NCI-H526 treated with DMSO at 0.1 percent for 48 hours (cell line): ENCODE data around the gene NPR1.
"Not testable (repeated sequence)": the region's sequence is repeated elsewhere in the genome, so short reads cannot be mapped to it uniquely, and the experiment has no call there.

Experiments
- DNase-seq: peaks from one replicate; lab custom pipeline; 2025; lab: John Stamatoyannopoulos, UW

Gene NPR1

DNA sequence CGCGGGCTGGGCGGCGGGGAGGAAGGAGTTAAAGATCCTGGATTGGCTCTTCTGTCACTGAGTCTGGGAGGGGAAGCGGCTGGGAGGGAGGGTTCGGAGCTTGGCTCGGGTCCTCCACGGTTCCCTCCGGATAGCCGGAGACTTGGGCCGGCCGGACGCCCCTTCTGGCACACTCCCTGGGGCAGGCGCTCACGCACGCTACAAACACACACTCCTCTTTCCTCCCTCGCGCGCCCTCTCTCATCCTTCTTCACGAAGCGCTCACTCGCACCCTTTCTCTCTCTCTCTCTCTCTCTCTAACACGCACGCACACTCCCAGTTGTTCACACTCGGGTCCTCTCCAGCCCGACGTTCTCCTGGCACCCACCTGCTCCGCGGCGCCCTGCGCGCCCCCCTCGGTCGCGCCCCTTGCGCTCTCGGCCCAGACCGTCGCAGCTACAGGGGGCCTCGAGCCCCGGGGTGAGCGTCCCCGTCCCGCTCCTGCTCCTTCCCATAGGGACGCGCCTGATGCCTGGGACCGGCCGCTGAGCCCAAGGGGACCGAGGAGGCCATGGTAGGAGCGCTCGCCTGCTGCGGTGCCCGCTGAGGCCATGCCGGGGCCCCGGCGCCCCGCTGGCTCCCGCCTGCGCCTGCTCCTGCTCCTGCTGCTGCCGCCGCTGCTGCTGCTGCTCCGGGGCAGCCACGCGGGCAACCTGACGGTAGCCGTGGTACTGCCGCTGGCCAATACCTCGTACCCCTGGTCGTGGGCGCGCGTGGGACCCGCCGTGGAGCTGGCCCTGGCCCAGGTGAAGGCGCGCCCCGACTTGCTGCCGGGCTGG lies at the start of gene NPR1:
Gene NPR1 (plus strand): TSS at position 170 of the 818 bp plus-strand sequence. CDS start 421 bp downstream, at position 591.
- peak; percentile 47 for DNase-seq

DNA sequence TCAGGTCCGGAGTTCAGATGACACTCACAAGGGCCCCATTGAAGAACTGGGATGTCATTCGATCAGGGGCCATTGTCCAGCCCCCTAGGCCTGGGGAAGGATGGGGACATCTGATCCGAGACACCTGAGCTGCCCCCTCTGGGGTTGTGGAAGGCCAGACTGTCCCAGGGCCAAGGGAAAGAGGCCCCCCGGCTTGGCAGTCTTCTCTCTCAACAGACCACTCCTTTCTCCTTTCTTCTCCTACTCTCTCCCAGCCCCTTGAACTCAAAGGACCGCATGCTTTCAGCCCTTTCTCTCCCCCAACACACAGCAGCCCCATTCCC lies 49.2 kb upstream of the NPR1 start:
- no peak for DNase-seq

DNA sequence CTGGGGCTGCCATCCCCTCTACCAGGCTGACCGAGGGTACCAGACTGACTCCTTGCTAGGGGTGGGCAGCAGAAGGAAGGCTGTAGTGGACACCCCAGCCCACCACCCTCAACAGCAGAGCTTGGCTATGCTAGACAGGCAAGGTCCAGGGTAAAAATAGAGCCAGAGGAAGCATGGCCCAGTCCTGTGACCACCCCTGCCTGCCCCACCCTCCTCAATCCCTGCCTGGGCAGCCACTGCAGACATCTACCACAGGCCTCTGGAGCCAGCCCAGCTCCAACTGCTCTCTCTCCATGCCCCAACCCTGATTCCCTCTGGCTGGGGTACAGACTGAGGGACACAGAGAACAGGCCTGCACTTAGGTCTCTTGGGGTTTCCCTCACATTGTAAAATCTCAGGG lies 48.5 kb upstream of the NPR1 start:
- no peak for DNase-seq

DNA sequence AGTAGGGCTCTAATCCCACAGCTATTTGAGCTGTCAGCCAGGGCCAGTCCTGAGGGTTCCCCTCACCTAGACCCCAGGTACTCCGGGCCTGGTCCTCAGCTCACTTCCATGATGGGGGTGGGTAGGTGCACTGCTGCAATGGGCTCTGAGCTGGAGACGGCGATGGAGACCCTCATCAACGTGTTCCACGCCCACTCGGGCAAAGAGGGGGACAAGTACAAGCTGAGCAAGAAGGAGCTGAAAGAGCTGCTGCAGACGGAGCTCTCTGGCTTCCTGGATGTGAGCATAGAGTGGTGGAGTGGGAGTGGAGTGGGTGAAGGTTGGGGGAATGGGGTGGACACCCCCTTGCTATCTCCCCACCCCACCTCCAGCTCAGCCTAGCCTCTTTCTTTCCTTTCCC lies 48.1 kb upstream of the NPR1 start:
- no peak for DNase-seq

DNA sequence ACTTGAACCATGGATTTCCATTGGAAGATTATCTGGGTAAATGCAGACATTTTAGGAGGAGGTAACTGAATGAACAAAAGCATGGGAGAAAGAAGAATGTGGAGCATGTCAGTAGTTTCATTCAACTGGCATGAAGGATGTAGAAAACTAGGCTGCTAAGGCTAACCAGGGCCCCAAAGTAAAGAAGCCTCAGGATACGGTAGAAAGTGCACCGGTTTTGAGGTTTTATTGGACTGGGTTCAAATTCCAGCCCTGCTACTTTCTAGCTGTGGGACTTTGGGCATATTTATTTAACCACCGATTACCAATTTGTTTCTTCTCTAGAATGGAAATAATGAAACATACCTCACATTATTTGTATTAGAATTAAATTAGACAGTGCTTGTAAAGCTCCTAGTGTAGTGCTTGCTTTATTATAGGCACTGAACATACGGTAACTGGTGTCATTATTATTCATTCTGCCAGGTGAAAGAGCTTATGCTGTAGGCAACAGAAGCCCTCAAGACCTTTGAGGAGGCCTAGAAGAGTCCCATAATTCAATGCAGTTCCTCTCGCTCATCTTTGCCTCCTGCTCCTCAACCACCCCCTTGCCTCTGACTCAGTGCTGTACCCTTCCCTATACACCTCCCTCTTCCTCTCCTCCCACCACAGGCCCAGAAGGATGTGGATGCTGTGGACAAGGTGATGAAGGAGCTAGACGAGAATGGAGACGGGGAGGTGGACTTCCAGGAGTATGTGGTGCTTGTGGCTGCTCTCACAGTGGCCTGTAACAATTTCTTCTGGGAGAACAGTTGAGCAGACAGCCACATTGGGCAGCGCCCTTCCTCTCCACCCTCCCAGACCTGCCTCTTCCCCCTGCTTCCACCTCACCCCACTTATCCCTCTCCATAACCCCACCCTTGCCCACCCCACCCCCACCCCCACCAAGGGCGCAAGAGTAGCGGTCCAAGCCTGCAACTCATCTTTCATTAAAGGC lies 47.2 kb upstream of the NPR1 start:
- no peak for DNase-seq

DNA sequence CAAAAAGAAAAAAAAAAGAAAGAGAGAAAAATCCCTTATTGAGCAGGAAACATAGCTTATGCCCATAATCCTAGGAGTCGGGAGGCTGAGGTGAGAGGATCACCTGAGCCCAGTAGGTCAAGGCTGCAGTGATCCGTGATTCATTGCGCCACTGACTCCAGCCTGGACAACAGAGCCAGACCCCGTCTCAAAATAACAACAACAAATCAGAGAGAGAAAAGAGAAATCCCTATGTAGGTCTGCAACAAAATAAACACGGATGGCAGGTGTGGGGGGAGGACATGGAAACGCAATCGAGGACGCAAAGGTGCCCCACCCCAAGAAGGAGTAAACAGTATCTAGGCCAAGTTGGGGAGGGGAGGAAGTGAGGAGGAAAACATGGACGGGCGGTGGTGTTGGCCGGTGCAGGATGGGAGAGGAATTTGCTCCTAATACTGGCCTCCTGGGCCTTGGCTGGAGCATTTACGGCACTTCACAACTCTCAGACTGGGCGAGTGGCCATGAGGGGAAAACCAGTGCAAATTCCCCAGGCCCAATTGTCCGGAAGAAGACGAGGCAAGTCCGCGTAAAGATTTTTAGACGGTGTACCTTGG lies 45.2 kb upstream of the NPR1 start:
- no peak for DNase-seq

DNA sequence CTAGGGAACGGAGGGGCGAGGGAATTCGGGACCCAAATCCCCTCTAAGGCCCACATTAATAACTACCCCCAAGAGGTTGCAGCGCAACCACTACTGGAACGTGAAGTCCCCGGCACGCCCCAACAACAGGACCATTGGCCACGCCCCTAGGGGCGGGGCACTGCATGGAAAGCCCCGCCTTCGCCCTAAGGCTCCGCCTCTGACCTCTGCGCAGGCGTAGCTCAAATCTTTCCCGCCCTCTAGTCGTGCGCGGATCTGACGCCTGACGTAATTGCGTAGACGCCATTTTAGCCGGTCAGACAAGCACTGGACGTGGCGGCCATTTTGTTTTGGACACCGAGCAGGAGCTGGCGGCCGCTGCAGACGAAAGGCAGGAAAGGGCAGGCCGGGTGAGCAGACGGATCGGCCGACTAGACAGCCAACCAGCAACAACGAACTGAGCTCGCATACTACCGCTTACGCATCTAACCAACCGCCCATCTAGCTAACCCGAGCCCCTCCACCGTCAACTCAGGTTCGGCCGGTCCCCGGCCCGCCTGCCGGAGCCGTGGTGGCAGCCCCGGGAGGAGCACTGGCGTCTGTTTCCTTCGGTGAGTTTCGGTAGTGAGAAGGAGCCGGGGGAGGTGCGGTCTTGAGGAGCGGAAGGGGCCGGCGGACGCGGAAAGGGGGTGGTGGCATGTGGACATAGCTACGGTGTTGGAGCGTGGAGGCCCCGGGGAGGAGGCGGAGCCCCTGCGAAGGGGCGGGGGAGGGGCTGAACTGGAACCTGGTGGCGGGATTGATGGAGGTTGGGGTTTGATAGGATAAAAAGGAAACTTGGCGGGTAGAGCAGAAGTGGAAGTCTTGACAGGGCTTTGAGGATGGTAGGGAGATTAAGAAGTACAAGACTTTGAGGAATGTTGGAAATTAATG lies 44.5 kb upstream of the NPR1 start, which contains the start of gene CHTOP:
Gene CHTOP (plus strand): TSS at position 313 of the 912 bp plus-strand sequence. CDS start 2,523 bp downstream, outside the sequence.
- peak; percentile 99 for DNase-seq

DNA sequence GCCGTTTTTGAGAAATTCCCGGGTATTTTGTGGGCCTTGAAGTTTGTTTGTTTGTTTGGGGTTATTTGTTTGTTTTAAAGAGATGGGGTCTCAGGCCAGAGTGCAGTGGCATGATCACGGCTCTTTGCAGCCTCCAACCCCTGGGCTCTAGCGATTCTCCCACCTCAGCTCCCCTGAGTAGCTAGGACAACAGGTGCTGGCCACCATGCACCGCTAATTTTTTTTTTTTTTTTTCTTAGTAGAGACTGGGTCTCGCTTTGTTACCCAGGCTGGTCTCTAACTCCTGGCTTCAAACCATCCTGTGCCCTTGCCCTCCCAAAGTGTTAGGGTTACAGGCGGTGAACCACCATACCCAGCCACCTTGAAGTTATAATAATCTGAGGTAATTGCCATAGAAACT lies 42.6 kb upstream of the NPR1 start:
- no peak for DNase-seq

DNA sequence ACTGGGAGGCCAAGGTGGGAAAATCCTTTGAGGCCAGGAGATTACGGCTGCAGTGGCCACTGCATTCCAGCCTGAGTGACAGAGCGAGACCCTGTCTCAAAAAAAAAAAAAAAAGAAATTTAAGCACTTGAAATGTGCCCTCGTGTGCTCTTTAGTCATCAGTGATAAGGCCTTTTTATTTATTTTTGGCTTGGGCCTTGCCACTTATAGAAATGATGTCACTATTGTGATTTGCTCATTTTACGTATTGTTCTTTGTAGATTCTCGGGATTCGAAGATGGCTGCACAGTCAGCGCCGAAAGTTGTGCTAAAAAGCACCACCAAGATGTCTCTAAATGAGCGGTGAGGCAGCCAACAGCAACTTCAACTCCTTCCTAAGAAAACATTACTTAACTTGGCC lies 42.2 kb upstream of the NPR1 start:
- DNase-seq, result no peak

DNA sequence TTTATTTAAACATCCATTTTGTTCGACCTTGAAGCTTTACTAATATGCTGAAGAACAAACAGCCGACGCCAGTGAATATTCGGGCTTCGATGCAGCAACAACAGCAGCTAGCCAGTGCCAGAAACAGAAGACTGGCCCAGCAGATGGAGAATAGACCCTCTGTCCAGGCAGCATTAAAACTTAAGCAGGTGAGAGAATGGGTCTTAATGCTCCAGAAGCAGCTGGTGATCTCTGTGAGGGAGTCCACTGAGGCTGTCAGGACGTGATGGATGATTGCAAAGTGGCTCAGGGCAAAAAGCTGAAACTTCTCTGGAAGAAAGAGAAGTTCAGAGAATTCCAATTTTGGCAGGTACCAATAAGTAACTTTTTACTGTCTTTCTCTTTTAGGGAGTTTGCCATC lies 40.2 kb upstream of the NPR1 start:
- no peak for DNase-seq

DNA sequence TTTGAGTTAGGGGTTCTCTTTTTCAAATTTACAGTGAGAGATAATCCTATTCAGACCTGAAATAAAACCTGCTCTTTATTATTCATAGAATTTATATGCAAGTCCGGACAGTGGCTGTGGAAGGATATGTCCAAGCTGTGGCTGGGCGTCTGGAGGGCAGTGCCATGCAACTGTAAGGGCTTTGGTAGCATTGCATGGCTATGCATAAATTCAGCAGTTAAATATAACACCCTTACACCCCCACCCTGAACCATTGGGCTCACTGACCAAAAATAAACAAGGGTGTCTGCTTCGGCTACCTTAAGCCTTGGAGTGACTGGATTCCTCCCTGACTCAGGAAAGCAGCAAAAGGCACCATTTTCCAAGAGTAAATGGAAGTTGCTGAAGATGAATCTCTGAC lies 39.2 kb upstream of the NPR1 start:
- no peak for DNase-seq

DNA sequence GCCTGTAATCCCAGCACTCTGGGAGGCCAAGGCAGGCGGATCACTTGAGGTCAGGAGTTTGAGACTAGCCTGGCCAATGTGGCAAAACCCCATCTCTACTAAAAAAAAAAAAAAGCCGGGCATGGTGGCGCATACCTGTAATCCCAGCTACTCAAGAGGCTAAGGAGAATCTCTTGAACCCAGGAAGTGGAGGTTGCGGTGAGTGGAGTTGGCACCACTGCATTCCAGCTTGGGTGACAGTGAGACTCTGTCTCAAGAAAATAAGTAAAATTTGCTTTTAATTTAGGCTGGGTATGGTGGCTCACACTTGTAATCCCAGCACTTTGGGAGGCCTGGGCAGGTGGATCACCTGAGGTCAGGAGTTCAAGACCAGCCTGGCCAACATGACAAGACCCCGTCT lies 38.3 kb upstream of the NPR1 start:
- DNase-seq, result not testable (repeated sequence)

DNA sequence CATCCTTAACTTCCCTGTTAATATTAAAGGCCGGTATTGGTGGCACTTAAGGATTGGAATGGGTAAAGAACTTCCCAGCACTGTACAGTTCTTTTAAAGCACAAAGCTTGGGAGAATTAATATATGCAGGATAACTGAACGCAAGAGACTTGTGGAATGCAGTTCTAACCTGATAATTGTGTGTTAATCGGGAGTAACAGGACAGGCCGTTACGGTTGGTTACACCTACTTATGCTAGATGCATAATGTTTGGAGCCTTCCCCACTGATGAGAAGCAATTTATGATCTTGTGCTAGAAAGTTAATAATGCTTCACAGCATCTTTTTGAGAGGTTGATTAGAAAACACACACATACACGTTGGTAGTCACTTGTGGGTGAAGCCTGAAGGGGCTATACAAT lies 37.6 kb upstream of the NPR1 start:
- DNase-seq, result no peak

DNA sequence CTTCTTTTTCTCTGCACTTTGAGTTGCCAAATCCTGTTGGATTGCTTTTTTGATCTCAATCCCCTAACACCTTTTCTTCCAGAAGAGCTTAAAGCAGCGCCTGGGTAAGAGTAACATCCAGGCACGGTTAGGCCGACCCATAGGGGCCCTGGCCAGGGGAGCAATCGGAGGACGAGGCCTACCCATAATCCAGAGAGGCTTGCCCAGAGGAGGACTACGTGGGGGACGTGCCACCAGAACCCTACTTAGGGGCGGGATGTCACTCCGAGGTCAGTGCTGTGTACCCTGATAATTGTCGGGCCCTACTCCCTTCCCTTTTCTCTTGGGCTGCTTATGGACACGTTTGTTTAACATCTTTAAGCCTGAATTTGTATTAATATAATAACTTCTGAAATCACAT lies 36.3 kb upstream of the NPR1 start:
- no peak for DNase-seq

DNA sequence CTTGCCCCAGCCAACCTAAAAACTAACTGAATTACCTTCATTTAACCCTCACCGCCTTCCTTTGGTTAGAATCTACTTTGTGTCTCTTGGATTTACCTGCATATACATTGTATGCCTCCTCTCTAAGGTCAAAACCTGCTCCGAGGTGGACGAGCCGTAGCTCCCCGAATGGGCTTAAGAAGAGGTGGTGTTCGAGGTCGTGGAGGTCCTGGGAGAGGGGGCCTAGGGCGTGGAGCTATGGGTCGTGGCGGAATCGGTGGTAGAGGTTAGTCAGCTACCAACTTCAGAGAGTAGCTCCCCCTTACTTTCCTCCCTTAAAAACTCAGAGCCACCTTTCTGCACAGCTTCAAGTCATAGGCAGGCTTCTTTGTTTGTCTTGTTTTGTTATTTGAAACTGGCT lies 35.4 kb upstream of the NPR1 start:
- DNase-seq, result no peak

DNA sequence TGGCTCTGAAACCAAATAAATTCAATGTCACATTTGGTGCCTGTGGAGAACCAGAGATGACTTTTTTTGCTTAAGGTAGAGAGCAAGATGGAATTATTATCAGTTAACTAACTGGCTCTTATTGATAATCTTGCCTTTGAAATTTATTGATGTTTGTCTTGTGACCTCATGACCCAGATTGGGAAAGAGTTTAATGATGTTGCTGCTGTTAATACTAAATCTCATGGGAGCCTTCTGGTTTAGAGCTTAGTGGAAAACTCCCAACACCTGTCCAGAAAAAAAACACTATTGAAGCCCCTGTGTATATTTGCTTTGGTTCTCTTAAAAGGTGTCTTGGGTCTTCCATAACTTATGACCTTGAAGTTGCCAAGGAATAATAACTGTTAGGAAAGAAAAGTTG lies 34.7 kb upstream of the NPR1 start:
- no peak for DNase-seq

DNA sequence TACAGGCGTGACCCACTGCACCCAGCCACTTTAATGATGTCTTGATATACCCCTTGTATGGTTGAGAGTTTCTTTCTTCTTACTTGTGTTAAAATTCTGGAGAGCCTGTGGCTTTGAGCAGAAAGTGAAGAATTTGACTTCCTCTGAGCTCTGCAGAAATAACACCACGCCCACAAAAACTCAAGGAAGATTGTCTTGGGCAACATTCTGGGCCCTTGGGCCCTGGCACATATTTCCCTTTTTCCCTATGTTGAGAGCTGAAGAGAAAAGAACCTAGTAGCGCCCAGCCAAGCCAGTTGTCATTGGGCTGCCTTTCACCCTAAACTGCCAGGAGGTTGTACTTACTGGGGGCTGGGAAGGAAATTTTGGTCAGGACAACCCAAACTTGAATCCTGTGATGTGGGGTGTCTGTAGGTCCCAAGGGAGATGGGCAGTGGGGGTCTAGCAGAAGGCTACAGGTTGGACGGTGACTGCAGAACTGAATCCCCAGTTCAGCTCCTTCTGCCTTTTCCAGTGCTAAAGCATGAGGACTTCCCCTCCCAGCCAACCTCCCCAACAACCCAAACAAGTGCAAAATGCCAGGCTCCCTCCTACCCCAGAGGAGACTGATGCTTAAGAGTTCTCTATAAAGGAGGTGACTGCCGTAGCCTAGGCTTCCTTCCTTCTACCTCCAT lies 31.7 kb upstream of the NPR1 start:
- no peak for DNase-seq

DNA sequence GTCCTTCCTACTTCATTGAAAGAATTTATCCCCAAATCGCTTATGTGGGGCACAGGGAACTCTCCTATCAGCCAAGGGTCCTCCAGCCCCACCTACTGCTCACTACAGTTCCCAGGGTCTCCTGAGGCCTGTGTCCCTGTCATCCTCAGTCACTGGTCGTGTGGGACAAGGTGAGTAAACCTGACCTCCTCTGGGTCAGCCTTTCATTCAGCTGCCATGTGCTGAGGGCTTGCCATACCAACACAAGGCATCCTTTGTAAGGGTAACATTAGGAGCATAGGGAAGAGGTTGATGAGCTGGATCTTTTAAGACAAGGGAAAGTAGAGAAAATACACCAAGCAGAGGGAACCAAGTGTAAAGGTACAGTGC lies 31.2 kb upstream of the NPR1 start:
- no peak for DNase-seq

DNA sequence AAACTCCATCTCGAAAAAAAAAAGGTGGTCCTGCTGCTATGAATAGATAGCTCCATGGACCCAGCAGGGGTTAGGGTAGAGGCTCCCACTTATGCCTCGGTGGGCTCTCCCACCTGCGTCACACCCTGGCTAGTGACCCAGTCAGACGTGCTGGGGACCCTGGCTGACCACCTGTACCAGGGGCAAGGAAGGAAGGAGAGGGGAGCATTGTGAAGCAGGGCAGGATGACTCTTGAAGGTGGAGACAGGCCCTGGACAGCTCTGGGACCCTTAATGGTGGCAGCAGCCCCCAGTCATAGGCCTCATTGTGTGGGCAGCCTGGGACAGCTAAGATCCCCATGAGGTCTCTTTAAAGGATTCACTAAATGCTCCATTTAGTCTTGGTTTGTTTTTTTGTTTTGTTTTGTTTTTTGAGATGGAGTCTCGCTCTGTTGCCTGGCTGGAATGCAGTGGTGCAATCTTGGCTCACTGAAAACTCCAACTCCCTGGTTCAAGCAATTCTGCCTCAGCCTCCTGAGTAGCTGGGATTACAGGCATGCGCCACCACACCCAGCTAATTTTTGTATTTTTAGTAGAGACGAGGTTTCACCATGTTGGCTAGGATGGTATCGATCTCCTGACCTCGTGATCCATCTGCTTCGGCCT lies 30.4 kb upstream of the NPR1 start:
- no peak for DNase-seq

DNA sequence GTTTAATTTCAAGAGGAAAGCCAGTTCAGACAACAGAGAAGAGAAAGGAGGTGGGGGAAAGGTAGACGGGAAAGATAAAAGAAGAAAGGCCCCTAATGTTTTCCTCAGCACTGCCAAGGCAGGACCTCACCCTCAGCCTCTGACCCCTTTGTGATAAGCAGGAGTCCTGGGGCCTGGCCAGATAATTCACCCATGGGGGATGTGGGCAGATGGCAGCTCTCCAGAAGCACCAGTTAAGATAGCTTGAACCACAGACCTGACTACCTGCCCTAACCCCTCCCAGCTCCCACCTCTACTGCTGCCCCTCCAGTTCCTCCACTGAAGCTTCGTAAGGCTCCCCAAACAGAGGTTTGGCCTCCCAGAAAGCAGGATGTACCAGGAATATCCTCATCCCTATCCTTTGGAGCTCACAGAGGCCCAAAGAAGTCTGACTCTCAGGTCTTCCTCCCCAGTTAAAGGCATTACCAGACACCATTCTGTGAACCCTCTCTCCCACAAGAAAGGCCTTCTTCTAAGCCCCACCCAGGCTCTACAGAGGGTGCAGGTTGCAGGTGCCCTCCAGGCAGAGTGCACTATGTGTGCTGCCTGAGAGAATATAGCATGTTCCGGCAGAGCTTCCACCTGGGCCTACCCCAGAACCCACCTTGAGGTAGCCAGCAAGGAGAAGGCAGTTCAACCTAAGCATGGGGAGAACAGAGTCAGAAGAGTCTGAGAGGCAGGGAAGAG lies 29.2 kb upstream of the NPR1 start:
- DNase-seq, result no peak
